ENCODE data around the gene MTURN.

MTURN gene

DNA sequence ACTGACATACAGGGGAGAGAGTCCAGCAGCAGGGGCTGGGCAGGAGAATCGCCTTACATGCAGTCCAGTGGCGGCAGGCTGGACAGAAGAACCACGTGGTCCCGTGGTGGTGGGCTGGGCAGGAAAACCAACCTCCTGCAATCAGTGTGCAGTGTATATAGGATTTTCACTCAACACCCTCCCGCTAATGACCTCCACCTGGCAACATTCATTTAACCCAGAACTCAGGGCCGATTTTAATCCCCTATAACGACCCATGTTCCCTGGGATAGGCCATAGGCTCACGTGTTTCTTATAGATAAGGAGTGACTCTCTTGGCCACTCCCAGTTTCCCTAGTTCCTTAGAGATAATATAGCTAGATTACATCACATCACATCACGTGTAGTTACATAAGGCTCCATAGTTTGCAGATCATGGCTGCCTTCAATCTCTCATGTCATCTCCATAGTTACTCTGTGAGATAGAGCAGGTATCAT lies 19.4 kb downstream of the MTURN start:
- Histone ChIP-seq H3K9me3 (no peaks in the 10 kb centered on the region), H3K36me3 (no peaks in the 10 kb centered on the region), H3K27me3 (no peaks in the 10 kb centered on the region), H3K4me3 (ENCODE audit: low read depth, low read length) (no peak overlapping the region), H3K4me1 (no peaks in the 10 kb centered on the region)
- TF ChIP-seq, protein P1, sequence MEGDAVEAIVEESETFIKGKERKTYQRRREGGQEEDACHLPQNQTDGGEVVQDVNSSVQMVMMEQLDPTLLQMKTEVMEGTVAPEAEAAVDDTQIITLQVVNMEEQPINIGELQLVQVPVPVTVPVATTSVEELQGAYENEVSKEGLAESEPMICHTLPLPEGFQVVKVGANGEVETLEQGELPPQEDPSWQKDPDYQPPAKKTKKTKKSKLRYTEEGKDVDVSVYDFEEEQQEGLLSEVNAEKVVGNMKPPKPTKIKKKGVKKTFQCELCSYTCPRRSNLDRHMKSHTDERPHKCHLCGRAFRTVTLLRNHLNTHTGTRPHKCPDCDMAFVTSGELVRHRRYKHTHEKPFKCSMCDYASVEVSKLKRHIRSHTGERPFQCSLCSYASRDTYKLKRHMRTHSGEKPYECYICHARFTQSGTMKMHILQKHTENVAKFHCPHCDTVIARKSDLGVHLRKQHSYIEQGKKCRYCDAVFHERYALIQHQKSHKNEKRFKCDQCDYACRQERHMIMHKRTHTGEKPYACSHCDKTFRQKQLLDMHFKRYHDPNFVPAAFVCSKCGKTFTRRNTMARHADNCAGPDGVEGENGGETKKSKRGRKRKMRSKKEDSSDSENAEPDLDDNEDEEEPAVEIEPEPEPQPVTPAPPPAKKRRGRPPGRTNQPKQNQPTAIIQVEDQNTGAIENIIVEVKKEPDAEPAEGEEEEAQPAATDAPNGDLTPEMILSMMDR (IDR thresholded peaks at IDR 0.05; ENCODE audit: low read depth, low read length), result no peak
- no peak for DNase-seq

DNA sequence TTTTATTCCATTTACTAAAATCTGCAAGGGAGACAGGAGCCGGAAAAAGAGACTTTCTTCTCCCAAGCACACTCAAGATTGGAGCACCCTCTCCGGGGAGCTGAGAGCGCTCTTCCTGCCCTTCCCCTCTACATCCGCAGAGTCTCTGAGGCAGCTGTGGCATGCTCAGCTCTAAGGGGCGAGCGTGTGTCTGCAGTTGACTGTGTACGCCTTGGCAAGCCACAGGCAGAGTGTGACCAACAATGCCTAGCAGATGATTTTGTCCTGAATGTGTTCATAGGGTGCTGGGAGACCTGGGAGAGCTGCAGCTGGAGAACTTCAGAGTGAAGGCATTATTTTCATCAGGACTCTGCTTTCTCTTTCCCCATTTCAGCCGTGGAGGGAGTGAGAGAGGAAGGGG lies 20.7 kb downstream of the MTURN start:
- Histone ChIP-seq H3K4me1 (no peaks in the 10 kb centered on the region), H3K9me3 (no peaks in the 10 kb centered on the region), H3K4me3 (ENCODE audit: low read depth, low read length) (no peak overlapping the region), H3K36me3 (no peaks in the 10 kb centered on the region), H3K27me3 (no peaks in the 10 kb centered on the region)
- TF ChIP-seq, protein P1 (IDR thresholded peaks at IDR 0.05; ENCODE audit: low read depth, low read length), result no peak
- no peak for DNase-seq

DNA sequence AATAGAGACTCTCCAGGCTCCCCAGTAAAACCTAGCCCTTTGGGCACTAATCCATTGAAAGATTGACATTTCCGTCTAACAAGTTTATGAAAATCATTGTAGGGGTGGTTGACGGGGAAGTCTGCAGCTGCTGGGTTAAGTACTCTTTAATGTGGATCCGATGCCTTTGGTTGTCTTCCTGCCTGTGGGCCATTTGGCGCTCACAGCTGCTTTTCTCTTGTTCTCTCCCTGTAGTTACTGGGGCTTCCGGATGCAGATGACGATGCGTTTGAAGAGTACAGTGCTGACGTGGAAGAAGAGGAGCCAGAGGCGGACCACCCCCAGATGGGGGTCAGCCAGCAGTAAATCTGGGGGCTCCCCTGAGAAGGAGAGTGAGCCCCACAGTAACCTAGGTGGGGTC lies 22.4 kb downstream of the MTURN start:
- no peaks in the 10 kb centered on the region for H3K4me1 ChIP-seq
- TF ChIP-seq, protein P1 (IDR thresholded peaks at IDR 0.05; ENCODE audit: low read depth, low read length), result no peak
- H3K27me3 ChIP-seq, result no peaks in the 10 kb centered on the region
- no peak for DNase-seq
- no peak overlapping the region for H3K4me3 ChIP-seq (ENCODE audit: low read depth, low read length)
- H3K9me3 ChIP-seq, result no peaks in the 10 kb centered on the region
- H3K36me3 ChIP-seq, result no peaks in the 10 kb centered on the region

DNA sequence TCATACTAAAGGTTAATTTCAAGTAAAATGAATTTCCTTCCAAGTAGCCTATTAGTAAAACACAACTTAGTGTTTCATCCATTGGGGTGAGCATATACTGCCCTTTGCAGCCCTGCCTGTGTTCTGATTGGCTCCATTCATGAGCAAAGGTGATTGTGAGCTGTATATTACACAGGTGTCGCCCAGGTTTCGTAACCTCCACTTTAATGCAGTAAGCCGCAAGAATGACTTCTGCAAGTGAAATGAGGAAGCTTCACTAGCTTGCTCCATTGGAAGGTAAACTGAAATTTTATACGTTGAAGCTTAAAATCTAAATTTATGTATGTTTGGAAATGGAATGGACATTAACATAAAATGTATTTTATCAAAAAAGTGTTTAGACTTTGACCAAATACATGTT lies 24.4 kb downstream of the MTURN start:
- H3K4me3 ChIP-seq (ENCODE audit: low read depth, low read length), result no peak overlapping the region
- TF ChIP-seq, protein P1 (IDR thresholded peaks at IDR 0.05; ENCODE audit: low read depth, low read length), result no peak
- no peaks in the 10 kb centered on the region for H3K9me3 ChIP-seq
- H3K36me3 ChIP-seq, result no peaks in the 10 kb centered on the region
- no peaks in the 10 kb centered on the region for H3K4me1 ChIP-seq
- H3K27me3 ChIP-seq, result no peaks in the 10 kb centered on the region
- no peak for DNase-seq

DNA sequence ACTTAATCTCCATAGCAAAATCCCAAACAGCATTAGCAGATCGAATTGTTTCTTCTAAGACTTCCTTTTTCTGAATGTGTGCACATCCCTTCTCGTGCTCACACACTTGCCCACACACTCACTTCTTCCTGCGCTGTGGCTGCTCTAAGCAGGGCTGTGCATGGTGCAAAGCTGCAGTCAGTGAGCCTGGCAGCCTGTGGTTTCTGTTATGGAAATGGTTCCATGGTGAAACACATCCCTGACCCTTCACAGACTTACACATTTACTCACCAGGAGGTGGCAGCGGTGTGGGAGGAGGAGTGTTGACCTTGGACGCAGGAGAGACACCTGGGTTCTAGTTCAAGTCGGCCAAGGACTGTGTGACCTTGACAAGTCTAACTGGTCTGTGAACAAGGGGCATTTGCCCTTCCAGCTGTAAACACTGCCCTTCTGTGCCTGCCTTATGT lies 24.9 kb downstream of the MTURN start:
- no peaks in the 10 kb centered on the region for H3K9me3 ChIP-seq
- no peaks in the 10 kb centered on the region for H3K4me1 ChIP-seq
- DNase-seq, result peak; percentile 28
- H3K27me3 ChIP-seq, result no peaks in the 10 kb centered on the region
- no peaks in the 10 kb centered on the region for H3K36me3 ChIP-seq
- no peak overlapping the region for H3K4me3 ChIP-seq (ENCODE audit: low read depth, low read length)
- TF ChIP-seq, protein P1 (IDR thresholded peaks at IDR 0.05; ENCODE audit: low read depth, low read length), result peak; percentile 59

DNA sequence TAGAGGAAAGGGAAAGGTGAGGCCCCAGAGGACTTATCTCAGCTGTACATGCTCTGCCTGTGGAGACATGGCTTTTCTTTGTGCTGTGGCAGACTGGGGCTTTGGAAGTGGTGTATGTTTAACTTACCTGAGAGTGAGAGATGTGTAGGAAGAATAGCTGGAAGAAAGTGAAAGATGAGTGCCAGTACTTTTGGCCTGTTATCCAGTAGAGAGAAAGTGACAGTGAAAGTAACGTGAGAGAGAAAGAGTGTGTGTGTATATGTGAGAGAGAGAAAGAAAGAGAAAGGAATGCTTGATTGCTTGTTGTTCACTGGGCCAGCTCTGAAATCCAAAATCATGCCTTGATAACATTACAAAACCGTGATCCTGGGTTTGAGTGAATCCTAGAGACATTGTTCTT lies 25.5 kb downstream of the MTURN start:
- no peak for DNase-seq
- no peaks in the 10 kb centered on the region for H3K36me3 ChIP-seq
- no peaks in the 10 kb centered on the region for H3K27me3 ChIP-seq

More for the DNA sequence above, 25.5 kb downstream of the MTURN start:
- Histone ChIP-seq H3K4me3 (ENCODE audit: low read depth, low read length) (no peak overlapping the region), H3K9me3 (no peaks in the 10 kb centered on the region), H3K4me1 (no peaks in the 10 kb centered on the region)
- TF ChIP-seq, protein P1 (IDR thresholded peaks at IDR 0.05; ENCODE audit: low read depth, low read length), result no peak
